Esophagus muscularis mucosa (tissue), 4 donors: ENCODE data around the gene ATP6V0C. TPM values are rescaled to one million over a fixed set of nuclear protein-coding genes. Genes with fewer than 3 reads are reported as not detected.

Experiments
- DNase-seq: peaks from one replicate; pipeline ENCODE4 v3.0.0-alpha.2; 2017; ENCODE audit errors: extremely low spot score
- H3K27ac ChIP-seq, 4 donors: fragments of 200-600 bp; sonication (generic); replicated peaks in 1 of 4; 1 replicate in 3 of 4; 2 replicates in 1 of 4; pipeline ENCODE4 v1.5.1; 2016 to 2019; ENCODE audit warnings: mild to moderate bottlenecking in 1 of 4
- H3K27me3 ChIP-seq, 4 donors: fragments of 200-600 bp; sonication (generic); one replicate each; pipeline versions ENCODE4 v1.5.1 to v1.6.0; 2016 to 2019
- H3K36me3 ChIP-seq, 4 donors: fragments of 200-600 bp; sonication (generic); one replicate each; pipeline ENCODE4 v1.5.1; 2016 to 2019
- H3K4me1 ChIP-seq, 4 donors: fragments of 200-600 bp; sonication (generic); one replicate each; pipeline ENCODE4 v1.5.1; 2016 to 2019
- H3K4me3 ChIP-seq, 4 donors: fragments of 200-600 bp; sonication (generic); 1 replicate in 2 of 4; 2 replicates in 2 of 4; pipeline ENCODE4 v1.5.1; 2016 to 2019; ENCODE audit warnings: mild to moderate bottlenecking in 4 of 4, moderate library complexity in 1 of 4
- H3K9me3 ChIP-seq, 4 donors: fragments of 200-600 bp; sonication (generic); 1 replicate in 3 of 4; 2 replicates in 1 of 4; pipeline ENCODE4 v1.5.1; 2016 to 2019
- EP300 ChIP-seq: sonication (generic); formaldehyde crosslinking; IDR thresholded peaks from one replicate; pipeline ENCODE4 v1.6.1; 2017; ENCODE audit warnings: antibody characterized with exemption
- POLR2A ChIP-seq: fragments of 450-650 bp; IDR thresholded peaks from one replicate; pipeline ENCODE4 v1.6.1; 2017; ENCODE audit warnings: antibody characterized with exemption, moderate library complexity, mild to moderate bottlenecking, low read depth
- POLR2AphosphoS5 ChIP-seq, 2 donors: sonication (generic); formaldehyde crosslinking; IDR thresholded peaks; one replicate each; pipeline ENCODE4 v1.6.1; 2017; ENCODE audit warnings: antibody characterized with exemption in 2 of 2
- WGBS: methylation state at CpG from one replicate; pipeline ENCODE4 v1.1.5; 2018; 5-methylcytosine and 5-hydroxymethylcytosine counted together
- intact Hi-C: fragments of 100-400 bp; cut with DNase I; formaldehyde crosslinking; loops from one replicate; pipeline ENCODE4 v1.15.1; 2023
- total RNA-seq, 4 donors: library from RNA; depleted of rRNA; stranded (reverse); fragments of >200 nt; gene quantifications; one replicate each; pipeline versions ENCODE4 v1.1.0 to v1.2.1, GENCODE V29; 2016
- TF ChIP-seq, protein P1 (sequence below), 3 experiments: fragments of 200-600 bp in 2 of 3; fragments of 450-650 bp in 1 of 3; sonication (generic) in 2 of 3; IDR thresholded peaks; one replicate each; pipeline ENCODE4 v1.5.1; 2017 to 2019; ENCODE audit warnings: antibody characterized with exemption in 3 of 3, mild to moderate bottlenecking in 2 of 3, moderate library complexity in 1 of 3

Gene ATP6V0C
- total RNA-seq, 4 donors from 2014 or later = 42.8 to 85.0 (median 69.0) TPM

DNA sequence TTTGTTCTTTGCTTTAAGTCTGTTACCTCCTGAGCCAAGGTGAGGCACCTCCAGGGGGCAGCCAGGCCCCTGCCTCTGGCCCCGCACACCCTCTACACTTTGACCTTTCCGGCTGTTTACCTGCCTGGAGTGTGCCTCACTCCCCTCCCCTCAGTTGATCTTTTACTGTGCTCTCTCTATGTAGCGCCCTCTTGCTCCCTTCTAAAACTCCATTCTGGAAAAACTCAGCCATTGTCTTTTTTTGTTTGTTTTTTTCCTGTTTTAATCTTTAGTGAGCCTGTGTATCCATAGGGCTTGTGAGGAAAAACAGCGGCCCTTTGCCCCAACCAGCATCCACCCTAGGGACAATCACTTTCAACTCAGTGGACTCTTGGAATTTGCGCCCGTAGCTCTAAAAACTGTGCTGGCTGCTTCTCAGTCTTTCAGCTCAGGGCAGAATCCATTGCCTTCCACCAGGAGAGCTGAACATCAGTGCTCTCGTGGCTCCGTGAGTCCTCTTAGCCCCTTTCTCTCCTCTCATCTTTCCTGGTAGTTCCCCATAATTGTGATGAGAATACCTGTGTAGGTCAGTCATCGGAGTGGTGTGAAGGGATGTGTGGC is 10.7 kb downstream of the ATP6V0C start:
- no peaks in the 10 kb centered on the region for H3K9me3 ChIP-seq
- H3K27ac ChIP-seq = no peak overlapping the region
- TF ChIP-seq POLR2AphosphoS5 (IDR thresholded peaks at IDR 0.05) = no peak
- no peak for TF ChIP-seq EP300
- TF ChIP-seq, protein P1, sequence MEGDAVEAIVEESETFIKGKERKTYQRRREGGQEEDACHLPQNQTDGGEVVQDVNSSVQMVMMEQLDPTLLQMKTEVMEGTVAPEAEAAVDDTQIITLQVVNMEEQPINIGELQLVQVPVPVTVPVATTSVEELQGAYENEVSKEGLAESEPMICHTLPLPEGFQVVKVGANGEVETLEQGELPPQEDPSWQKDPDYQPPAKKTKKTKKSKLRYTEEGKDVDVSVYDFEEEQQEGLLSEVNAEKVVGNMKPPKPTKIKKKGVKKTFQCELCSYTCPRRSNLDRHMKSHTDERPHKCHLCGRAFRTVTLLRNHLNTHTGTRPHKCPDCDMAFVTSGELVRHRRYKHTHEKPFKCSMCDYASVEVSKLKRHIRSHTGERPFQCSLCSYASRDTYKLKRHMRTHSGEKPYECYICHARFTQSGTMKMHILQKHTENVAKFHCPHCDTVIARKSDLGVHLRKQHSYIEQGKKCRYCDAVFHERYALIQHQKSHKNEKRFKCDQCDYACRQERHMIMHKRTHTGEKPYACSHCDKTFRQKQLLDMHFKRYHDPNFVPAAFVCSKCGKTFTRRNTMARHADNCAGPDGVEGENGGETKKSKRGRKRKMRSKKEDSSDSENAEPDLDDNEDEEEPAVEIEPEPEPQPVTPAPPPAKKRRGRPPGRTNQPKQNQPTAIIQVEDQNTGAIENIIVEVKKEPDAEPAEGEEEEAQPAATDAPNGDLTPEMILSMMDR (IDR thresholded peaks at IDR 0.05) = no peak
- no peak for TF ChIP-seq POLR2A
- peaks cover 13 to 22% (median 20%) of the 10 kb centered on the region in 4 donors for H3K4me1 ChIP-seq
- intact Hi-C loops = no loop called here
- H3K36me3 ChIP-seq = peaks cover 14 to 80% (median 75%) of the 10 kb centered on the region in 4 donors
- DNase-seq = no peak
- WGBS = 96% methylated on average over 9 of the region's 9 CpGs
- H3K4me3 ChIP-seq = no peak overlapping the region
- H3K27me3 ChIP-seq = no peaks in the 10 kb centered on the region

DNA sequence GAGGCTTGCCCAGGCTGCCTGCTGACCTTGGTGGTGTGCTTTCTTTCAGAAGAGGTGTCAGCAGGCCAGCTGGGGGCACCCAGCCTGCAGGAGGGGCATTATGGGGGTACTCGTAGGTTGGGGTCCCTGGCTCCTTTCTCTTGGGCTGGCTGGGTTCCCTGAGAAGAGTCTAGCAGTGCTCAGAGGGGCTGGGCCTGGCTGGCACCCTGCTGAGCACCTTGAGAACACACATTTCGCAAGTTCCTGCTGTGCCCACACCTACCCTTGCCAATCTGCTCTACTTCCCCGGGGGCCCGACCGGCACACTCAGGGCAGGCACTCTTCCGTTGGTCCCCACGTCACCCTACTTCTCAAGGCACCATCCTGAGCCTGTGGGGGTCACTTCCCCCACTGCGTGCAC is 12.4 kb downstream of the ATP6V0C start:
- no peaks in the 10 kb centered on the region for H3K27me3 ChIP-seq
- intact Hi-C loops = no loop called here
- TF ChIP-seq, protein P1 (IDR thresholded peaks at IDR 0.05) = no peak
- 72% methylated on average over 8 of the region's 8 CpGs for WGBS
- H3K27ac ChIP-seq = no peak overlapping the region
- DNase-seq = no peak
- H3K4me3 ChIP-seq = no peak overlapping the region
- H3K4me1 ChIP-seq = peaks cover 6 to 16% (median 11%) of the 10 kb centered on the region in 4 donors
- H3K9me3 ChIP-seq = no peaks in the 10 kb centered on the region
- peaks cover 14 to 81% (median 78%) of the 10 kb centered on the region in 4 donors for H3K36me3 ChIP-seq

DNA sequence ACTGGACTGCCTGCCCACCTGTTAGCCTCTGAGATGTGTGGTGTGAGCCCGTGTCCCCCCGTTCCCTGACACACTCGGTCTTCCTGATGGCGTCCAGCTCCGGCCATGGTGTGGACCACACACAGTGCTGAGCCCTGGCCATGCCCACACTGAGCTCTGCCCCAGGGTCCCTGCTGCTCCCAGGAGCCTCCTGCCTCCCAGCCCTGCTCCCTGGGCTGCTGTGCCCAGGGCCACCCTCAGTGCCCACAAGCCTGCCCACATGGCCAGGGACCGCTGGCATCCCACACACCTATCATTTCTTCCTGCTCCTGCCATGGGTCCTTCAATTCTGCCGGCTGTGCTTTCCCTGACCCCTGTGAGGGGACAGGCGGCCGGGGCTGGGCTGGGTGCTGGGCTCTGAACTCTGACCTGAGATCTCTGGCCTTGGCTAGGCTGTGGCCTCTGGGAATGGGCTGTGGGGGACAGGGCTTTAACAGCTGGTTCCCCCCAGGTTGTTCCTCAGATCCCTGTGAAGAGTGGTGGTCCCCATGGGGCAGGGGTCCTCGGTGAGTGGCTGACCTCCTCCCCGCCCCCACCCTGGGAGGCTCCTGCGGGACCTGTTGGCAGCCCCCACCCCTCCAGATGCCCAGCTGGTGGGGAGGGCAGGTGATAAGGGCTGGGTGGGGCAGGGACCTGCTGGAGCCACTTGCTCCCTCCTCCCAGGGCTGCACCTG is 13.5 kb downstream of the ATP6V0C start:
- no peak for DNase-seq
- TF ChIP-seq POLR2A (no peak), POLR2AphosphoS5 (IDR thresholded peaks at IDR 0.05) (no peak), EP300 (no peak)
- TF ChIP-seq, protein P1 (IDR thresholded peaks at IDR 0.05) = no peak
- Histone ChIP-seq H3K27me3 (no peaks in the 10 kb centered on the region), H3K27ac (no peak overlapping the region), H3K4me1 (peaks cover 8 to 16% (median 13%) of the 10 kb centered on the region in 4 donors), H3K36me3 (peaks cover 14 to 78% (median 75%) of the 10 kb centered on the region in 4 donors), H3K9me3 (no peaks in the 10 kb centered on the region), H3K4me3 (no peak overlapping the region)
- WGBS = 83% methylated on average over 7 of the region's 12 CpGs
- intact Hi-C loops = no loop called here

DNA sequence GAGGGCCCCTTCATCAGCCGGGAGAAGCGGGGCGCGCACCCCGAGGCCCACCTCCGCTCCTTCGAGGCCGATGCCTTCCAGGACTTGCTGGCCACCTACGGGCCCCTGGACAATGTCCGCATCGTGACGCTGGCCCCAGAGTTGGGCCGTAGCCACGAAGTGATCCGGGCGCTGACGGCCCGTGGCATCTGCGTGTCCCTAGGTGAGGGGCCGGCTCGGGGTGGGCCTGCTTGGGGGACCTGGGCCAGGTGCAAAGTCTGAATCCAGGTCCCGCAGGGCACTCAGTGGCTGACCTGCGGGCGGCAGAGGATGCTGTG is 14.0 kb downstream of the ATP6V0C start:
- Histone ChIP-seq H3K4me3 (no peak overlapping the region), H3K36me3 (peaks cover 14 to 75% (median 72%) of the 10 kb centered on the region in 4 donors), H3K27me3 (no peaks in the 10 kb centered on the region), H3K9me3 (no peaks in the 10 kb centered on the region), H3K4me1 (peaks cover 8 to 22% (median 14%) of the 10 kb centered on the region in 4 donors), H3K27ac (no peak overlapping the region)
- 93% methylated on average over 22 of the region's 24 CpGs for WGBS
- DNase-seq = no peak
- TF ChIP-seq, protein P1 (IDR thresholded peaks at IDR 0.05) = no peak
- TF ChIP-seq EP300 = no peak
- TF ChIP-seq POLR2A = no peak
- TF ChIP-seq POLR2AphosphoS5 (IDR thresholded peaks at IDR 0.05) = no peak
- intact Hi-C loops = no loop called here
